Measurements from ENCODE around the gene PRR20G.

DNA sequence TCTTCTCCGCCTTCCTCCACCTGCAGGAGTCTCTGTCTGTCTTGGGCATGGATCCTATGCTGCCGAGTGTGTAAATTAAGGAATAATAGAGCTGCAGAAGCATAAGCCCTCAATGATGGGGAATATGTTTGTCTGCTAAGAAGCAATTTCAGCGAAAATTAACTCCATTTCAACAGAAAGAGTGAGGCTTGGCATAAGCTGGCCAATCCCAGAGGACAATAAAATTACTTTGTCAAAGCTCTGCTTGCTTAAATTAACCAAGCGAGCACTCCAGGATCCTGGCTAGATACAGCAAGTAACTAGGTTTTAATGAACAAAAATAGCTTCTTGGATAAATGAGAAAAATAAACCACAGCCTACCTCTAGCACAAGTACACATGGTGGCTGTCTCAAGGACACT is 33.5 kb upstream of the PRR20G start:
- TF ChIP-seq, protein P1, sequence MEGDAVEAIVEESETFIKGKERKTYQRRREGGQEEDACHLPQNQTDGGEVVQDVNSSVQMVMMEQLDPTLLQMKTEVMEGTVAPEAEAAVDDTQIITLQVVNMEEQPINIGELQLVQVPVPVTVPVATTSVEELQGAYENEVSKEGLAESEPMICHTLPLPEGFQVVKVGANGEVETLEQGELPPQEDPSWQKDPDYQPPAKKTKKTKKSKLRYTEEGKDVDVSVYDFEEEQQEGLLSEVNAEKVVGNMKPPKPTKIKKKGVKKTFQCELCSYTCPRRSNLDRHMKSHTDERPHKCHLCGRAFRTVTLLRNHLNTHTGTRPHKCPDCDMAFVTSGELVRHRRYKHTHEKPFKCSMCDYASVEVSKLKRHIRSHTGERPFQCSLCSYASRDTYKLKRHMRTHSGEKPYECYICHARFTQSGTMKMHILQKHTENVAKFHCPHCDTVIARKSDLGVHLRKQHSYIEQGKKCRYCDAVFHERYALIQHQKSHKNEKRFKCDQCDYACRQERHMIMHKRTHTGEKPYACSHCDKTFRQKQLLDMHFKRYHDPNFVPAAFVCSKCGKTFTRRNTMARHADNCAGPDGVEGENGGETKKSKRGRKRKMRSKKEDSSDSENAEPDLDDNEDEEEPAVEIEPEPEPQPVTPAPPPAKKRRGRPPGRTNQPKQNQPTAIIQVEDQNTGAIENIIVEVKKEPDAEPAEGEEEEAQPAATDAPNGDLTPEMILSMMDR (IDR thresholded peaks at IDR 0.05): no peak
- TF ChIP-seq POLR2A (IDR thresholded peaks at IDR 0.05): no peak
- no peak for TF ChIP-seq POLR2AphosphoS5 (IDR thresholded peaks at IDR 0.05; ENCODE audit: insufficient read depth in 1 of 2, low read depth in 1 of 2)

All from vagina (tissue), 2 donors.